ENCODE results near the gene TDRD12.

The TDRD12 gene

DNA sequence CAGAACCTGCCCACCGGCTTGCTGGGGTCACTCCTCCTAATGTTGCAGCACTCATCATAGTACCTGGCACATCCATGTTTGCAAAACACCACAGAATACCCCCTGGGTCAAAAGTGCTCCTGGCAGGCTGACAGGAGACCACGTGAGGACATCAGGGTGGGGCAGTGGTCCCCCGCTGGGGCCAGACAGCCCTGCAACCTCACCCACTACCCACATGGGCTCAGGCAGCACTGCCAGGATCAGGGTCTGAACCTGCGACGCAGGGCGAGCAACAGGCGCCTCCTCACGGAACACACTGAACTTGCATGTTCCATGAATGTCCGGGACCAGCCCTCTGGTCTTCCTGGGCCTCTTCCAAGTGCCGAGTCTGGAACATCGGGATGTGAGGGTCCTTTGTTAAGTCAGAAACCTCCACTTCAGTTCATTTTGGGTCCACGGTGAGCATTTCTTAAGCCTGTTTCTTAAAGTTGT is 151.4 kb downstream of the TDRD12 start:
- DNase-seq: no peak

DNA sequence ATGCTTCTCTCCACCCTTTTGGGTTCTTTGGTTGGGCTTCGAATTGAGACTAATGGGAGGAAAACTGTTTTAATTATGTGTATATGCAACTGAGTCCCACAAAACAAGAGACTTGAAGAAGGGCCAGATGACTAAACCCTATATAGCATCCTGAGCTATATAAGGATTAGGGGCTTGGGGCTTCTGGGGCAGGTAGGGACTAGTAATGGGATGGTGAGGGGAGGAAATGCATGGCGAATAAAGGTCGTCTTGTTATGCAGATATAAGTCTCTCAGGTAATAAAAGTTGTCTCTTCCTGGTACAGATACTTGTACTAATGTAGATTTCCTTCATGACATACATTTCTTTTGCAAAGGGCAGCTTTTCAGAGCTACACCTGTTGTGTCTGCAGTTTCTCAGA is 152.8 kb downstream of the TDRD12 start:
- no peak for DNase-seq

DNA sequence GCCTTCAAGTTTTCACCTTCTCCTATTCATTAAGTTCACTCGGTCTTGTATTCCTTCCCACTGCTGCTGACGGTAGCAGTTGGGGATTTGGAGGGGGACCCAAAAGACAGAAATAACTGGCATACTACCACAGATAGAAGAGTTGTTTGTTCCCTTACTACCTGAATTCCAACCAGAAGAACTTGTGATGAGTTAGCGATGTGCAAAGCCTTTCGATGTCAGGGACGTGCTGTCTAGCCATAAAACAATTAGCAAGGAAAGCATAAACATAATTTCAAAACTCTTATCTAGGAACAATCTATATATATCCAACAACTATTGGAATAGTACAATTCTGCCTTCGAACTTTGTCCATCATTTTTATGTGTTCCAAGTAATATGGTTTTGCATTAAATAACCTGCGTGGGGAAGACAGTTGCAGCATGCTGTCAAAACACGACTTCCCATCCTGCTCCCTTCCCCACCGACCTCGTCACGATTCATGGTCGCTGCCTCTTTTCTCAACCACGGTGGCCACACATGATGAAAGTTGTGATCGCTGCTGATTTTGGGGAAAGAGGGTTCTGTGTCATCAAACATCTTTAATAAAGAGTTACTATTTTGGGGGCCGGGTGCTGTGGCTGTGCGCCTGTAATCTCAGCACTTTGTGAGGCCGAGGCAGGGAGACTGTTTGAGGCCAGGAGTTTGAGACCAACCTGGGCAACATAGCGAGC is 153.8 kb downstream of the TDRD12 start:
- no peak for DNase-seq

DNA sequence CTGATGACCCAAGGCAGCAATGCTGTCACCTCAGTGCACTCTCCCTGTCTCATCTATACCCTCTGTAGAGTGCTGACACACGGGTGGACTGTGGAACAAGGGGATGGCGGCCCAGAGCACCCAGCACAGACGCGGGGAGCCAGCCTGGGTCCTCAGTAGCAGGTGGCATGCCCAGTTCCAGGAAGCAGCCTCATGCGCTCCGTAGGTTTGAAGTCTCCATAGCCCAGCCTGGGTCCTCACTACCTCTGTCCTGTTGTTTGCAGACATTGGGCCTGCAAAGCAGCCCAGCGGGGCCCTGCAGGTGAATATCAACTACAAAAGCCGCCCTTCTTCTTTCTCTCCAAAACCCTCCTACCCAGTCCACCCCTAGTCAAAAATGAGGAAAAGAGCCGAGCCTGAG is 155.0 kb downstream of the TDRD12 start:
- no peak for DNase-seq

DNA sequence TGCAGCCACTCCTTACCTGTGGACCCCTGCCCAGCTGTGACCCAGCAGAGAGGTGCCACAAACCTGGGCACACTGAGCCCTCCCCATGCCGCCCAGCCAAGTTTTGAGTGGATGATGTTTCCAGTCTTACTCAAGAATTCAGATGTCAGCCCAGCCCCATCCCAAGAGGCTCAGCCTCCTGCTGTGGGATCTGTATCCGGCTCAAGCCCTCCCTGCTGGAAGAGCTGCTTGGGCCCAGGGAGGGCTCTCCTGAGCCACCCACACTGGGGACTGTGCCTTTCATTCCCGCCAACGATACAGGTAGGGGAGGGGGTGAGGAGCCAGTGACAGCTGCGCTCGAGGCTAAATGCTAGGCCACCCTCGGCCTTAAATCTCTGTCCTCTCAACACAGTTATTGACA is 155.9 kb downstream of the TDRD12 start:
- DNase-seq: no peak

DNA sequence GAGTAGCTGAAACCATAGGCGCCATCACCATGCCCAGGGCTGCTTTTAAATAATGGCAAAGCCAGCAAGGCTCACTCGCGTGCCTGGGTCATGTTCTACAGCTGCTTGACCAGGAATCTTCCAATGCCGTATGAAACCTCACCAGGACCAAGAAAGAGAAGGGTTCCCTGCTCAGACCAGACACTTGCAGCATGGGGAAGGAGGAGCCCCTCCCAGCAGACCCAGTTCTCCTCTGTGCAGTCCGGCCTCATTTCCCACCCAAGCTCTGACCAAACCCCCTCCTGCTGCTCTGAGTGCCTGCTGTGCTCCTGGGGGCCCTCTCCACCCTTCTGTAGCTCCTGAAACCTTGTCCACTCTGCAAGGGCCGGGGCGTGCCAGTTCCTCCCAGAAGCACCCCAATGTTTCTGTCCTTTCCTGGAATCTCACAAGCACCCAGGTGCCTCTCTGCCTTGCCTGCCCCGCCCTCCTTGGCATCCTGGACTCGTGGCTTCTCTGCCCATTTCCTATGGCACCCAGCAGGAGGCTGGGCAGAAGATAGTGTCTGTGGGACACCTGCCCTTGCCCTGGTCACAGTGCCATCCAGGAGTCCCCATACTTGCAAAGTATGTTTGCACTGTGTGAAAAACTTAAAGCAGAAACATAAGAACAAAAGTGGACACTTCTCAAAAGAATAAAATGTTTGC is 156.8 kb downstream of the TDRD12 start:
- DNase-seq: no peak

DNA sequence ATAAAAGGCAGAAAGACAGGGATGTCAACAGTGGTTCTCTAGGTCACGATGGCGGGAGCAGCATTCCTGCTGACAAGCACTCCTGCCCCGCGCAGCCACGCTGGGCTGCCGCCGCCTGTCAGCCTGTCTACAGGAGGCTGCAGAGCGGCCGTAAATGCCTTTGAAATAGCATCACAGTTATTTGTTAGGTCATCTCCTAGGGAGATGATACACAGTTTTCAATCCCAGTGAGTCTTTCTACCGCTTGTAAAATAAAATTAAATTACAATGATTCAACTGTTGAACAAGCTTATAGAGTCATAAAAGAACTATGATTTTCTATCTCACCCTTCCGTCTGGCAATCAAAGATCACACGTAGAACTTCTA is 157.3 kb downstream of the TDRD12 start:
- DNase-seq: no peak

Measured in CD4-positive, alpha-beta T cell treated with Interferon gamma for 1 hour (primary cell).